ENCODE results near the gene RASSF3. TPM values are rescaled to one million over a fixed set of nuclear protein-coding genes. Genes with fewer than 3 reads are reported as not detected.

The RASSF3 gene
- total RNA-seq, 1 donor from 2014 or later, result 43.5 TPM

DNA sequence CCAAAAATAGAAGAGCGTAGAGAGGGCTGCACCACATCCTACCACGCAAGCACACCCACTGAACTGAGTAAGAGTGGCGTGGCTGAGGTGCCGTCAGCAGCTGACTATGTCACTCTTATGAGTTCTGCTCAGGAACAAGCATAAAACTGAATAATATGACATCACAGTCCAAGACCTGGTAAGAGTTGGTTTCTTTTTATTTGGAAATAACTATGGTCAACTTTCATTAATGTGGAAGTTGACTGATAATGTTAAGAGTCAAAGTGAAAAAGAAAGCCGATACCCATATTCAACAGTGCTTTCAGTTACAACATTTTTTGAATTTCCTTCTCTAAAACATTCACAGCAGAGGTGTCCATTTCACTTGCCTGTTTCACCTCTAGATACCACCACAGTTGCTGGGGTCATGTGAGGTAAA, 104.3 kb downstream of the RASSF3 start:
- Mint-ChIP-seq H3K4me1 (ENCODE audit: unreplicated experiment) (peaks cover 4% of the 10 kb centered on the region), H3K9me3 (ENCODE audit: unreplicated experiment) (no peaks in the 10 kb centered on the region), H3K27me3 (ENCODE audit: unreplicated experiment) (no peaks in the 10 kb centered on the region), H3K27ac (ENCODE audit: unreplicated experiment) (no peak overlapping the region), H3K4me3 (ENCODE audit: unreplicated experiment) (no peak overlapping the region), H3K36me3 (ENCODE audit: low read depth, unreplicated experiment) (peaks cover 23% of the 10 kb centered on the region)
- TF ChIP-seq, protein P1, sequence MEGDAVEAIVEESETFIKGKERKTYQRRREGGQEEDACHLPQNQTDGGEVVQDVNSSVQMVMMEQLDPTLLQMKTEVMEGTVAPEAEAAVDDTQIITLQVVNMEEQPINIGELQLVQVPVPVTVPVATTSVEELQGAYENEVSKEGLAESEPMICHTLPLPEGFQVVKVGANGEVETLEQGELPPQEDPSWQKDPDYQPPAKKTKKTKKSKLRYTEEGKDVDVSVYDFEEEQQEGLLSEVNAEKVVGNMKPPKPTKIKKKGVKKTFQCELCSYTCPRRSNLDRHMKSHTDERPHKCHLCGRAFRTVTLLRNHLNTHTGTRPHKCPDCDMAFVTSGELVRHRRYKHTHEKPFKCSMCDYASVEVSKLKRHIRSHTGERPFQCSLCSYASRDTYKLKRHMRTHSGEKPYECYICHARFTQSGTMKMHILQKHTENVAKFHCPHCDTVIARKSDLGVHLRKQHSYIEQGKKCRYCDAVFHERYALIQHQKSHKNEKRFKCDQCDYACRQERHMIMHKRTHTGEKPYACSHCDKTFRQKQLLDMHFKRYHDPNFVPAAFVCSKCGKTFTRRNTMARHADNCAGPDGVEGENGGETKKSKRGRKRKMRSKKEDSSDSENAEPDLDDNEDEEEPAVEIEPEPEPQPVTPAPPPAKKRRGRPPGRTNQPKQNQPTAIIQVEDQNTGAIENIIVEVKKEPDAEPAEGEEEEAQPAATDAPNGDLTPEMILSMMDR (IDR thresholded peaks at IDR 0.05; ENCODE audit: unreplicated experiment), result no peak
- no peak for DNase-seq (ENCODE audit: low spot score)

DNA sequence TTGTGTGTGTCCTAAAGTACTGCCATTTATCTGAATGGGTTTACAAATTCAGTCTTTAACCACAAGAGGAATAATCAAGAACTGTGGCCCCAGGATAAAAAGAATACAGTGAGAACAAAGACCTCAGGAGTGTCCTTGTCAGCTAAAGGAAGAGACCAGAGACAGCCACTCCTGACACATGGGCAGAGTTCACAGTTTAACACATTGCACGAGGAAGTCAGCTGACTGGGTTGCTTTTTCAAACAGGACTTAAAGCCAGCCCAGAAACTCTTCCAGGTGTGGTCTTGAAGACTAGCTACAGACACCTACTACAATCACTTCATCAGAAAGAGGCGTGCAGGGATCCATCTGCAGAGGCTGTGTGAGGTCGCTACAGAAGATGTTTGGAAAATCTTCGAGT, 106.1 kb downstream of the RASSF3 start:
- H3K27me3 Mint-ChIP-seq (ENCODE audit: unreplicated experiment), result no peaks in the 10 kb centered on the region
- no peaks in the 10 kb centered on the region for H3K9me3 Mint-ChIP-seq (ENCODE audit: unreplicated experiment)
- H3K4me3 Mint-ChIP-seq (ENCODE audit: unreplicated experiment), result no peak overlapping the region
- peaks cover 4% of the 10 kb centered on the region for H3K4me1 Mint-ChIP-seq (ENCODE audit: unreplicated experiment)
- peaks cover 35% of the 10 kb centered on the region for H3K36me3 Mint-ChIP-seq (ENCODE audit: low read depth, unreplicated experiment)
- TF ChIP-seq, protein P1 (IDR thresholded peaks at IDR 0.05; ENCODE audit: unreplicated experiment), result no peak
- DNase-seq (ENCODE audit: low spot score), result no peak
- no peak overlapping the region for H3K27ac Mint-ChIP-seq (ENCODE audit: unreplicated experiment)

DNA sequence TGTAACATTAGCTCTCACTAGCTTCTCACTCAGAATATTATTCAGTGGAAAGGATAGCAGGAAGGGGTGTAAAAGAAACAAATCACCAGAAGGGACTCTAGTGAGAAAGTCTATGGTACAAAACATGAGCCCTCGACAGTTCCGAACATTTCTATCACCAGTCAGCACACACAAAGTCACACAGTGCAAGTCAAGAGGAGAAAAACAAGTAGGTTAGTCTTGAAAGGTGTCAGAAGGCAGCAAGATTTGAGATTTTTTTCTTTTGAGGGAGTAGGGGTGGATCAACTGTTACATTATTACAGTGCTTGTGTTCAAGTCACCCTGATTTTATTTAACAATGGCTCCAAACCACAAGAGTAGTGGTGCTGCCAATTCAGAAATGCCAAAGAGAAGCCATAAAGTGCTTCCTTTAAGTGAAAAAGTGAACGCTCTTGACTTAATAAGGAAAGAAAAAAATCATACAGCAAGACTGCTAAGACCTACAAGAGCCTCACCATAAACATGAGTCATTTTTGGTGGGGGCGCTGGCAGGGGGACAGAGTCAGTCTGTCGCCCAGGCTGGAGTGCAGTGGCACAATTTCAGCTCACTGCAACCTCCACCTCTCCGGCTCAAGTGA, 106.7 kb downstream of the RASSF3 start:
- Mint-ChIP-seq H3K4me1 (ENCODE audit: unreplicated experiment) (peaks cover 4% of the 10 kb centered on the region), H3K36me3 (ENCODE audit: low read depth, unreplicated experiment) (peaks cover 37% of the 10 kb centered on the region), H3K4me3 (ENCODE audit: unreplicated experiment) (no peak overlapping the region), H3K27ac (ENCODE audit: unreplicated experiment) (no peak overlapping the region), H3K27me3 (ENCODE audit: unreplicated experiment) (no peaks in the 10 kb centered on the region), H3K9me3 (ENCODE audit: unreplicated experiment) (no peaks in the 10 kb centered on the region)
- TF ChIP-seq, protein P1 (IDR thresholded peaks at IDR 0.05; ENCODE audit: unreplicated experiment), result no peak
- DNase-seq (ENCODE audit: low spot score), result no peak

DNA sequence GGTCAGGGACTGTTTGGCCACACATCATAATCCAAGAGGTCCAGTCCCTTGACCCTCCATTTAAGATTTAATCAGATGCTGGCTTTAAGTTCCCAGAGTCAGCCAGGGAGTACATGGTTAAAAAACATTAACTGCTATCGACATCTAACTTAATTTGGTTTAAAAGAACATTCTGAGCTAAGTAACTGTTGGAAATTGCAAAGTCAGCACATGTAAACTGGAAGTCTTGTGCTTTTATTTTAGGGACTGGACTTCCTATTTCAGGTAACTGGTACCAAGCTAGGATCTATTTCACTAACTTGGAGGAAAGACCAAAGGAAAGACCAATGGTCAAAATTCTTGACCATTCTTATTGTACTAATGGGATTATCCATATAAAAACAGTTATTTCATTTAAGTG, 108.4 kb downstream of the RASSF3 start:
- Mint-ChIP-seq H3K9me3 (ENCODE audit: unreplicated experiment) (no peaks in the 10 kb centered on the region), H3K4me1 (ENCODE audit: unreplicated experiment) (no peaks in the 10 kb centered on the region), H3K36me3 (ENCODE audit: low read depth, unreplicated experiment) (peaks cover 38% of the 10 kb centered on the region), H3K27ac (ENCODE audit: unreplicated experiment) (no peak overlapping the region), H3K4me3 (ENCODE audit: unreplicated experiment) (no peak overlapping the region), H3K27me3 (ENCODE audit: unreplicated experiment) (peaks cover 4% of the 10 kb centered on the region)
- no peak for DNase-seq (ENCODE audit: low spot score)
- TF ChIP-seq, protein P1 (IDR thresholded peaks at IDR 0.05; ENCODE audit: unreplicated experiment), result no peak

DNA sequence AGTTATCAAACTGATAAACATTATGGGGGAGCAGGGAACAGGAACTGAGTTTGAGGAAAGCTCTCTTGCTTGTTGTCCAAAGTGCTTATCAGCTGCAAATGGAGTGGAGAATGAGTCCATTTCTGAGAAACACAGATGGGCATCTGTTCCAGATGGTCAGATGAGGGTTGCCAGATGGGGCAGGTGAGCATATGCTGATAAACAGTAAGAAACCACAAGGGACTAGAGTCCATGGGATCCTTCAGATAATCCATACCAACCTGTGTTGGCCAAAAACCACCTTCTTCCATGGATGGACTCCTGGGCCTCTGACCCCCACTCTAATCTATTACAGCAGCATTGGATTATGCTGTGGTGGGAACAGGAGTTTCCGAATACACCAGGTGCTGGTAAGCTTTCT, 110.6 kb downstream of the RASSF3 start:
- Mint-ChIP-seq H3K36me3 (ENCODE audit: low read depth, unreplicated experiment) (peaks cover 35% of the 10 kb centered on the region), H3K27ac (ENCODE audit: unreplicated experiment) (no peak overlapping the region), H3K4me1 (ENCODE audit: unreplicated experiment) (no peaks in the 10 kb centered on the region), H3K4me3 (ENCODE audit: unreplicated experiment) (no peak overlapping the region), H3K9me3 (ENCODE audit: unreplicated experiment) (no peaks in the 10 kb centered on the region), H3K27me3 (ENCODE audit: unreplicated experiment) (peaks cover 4% of the 10 kb centered on the region)
- no peak for DNase-seq (ENCODE audit: low spot score)
- TF ChIP-seq, protein P1 (IDR thresholded peaks at IDR 0.05; ENCODE audit: unreplicated experiment), result no peak
